ENCODE results near the gene ENTPD7. TPM values are rescaled to one million over a fixed set of nuclear protein-coding genes. Genes with fewer than 3 reads are reported as not detected.

ENTPD7 gene
- total and polyA plus RNA-seq, 2 donors (not counting 1 experiment from before 2014, with no cell fraction given), result 0.75 to 6.2 TPM

GRCh38 chr10:99659868-99660366 lies 608 bp downstream of the ENTPD7 start:
- H2AFZ ChIP-seq (ENCODE audit: insufficient read depth, low read depth, low read length, poor library complexity, severe bottlenecking), result peak overlapping the region; percentile 97
- H3K4me3 ChIP-seq (ENCODE audit: control extremely low read depth in 1 of 5, extremely low read depth in 1 of 5, insufficient read depth in 1 of 5, low read depth in 2 of 5, low read length in 4 of 5), result peak overlapping the region; percentile 50 to 89 (median 82)
- peak overlapping the region; percentile 98 for H3K4me2 ChIP-seq (replicated peaks; ENCODE audit: low read depth, low read length, poor library complexity, severe bottlenecking)
- H3K9me3 ChIP-seq (ENCODE audit: control extremely low read depth in 1 of 3, control insufficient read depth in 2 of 3, insufficient read depth in 1 of 3, low read length in 2 of 3), result no peaks in the 10 kb centered on the region
- no peaks in the 10 kb centered on the region for H4K20me1 ChIP-seq (ENCODE audit: control insufficient read depth, insufficient read depth, low read length, poor library complexity, severe bottlenecking)
- 24% methylated on average over 8 of the region's 10 CpGs for WGBS (ENCODE audit: insufficient coverage)
- peaks cover 19% of the 10 kb centered on the region for H3K4me1 Mint-ChIP-seq
- peaks cover 0 to 2% of the 10 kb centered on the region in 2 experiments for H3K36me3 ChIP-seq (replicated peaks in 1 of 2; ENCODE audit: control extremely low read depth in 1 of 2, control insufficient read depth in 1 of 2, extremely low read depth in 1 of 2, insufficient read depth in 2 of 2, low read length in 1 of 2)
- no peaks in the 10 kb centered on the region for H3K9me3 Mint-ChIP-seq (ENCODE audit: insufficient read depth)
- peaks cover 9% of the 10 kb centered on the region for H3K27me3 Mint-ChIP-seq
- H3K4me3 Mint-ChIP-seq, result peak overlapping the region; percentile 84
- ATAC-seq (ENCODE audit: low read depth) (no peak), DNase-seq (no peak)
- H3K4me1 ChIP-seq (ENCODE audit: control insufficient read depth in 2 of 2, insufficient read depth in 2 of 2, low read length in 2 of 2), result peaks cover 7 to 16% of the 10 kb centered on the region in 2 donors
- no peak overlapping the region for H3K27ac Mint-ChIP-seq
- TF ChIP-seq CTCF (IDR thresholded peaks at IDR 0.05) (no peak), EZH2 (IDR thresholded peaks at IDR 0.05; ENCODE audit: borderline replicate concordance, insufficient read depth, low read depth, low read length, poor library complexity, severe bottlenecking) (no peak)
- peak overlapping the region in 1 of 2 donors; percentile 64 for H3K27ac ChIP-seq (ENCODE audit: low read length in 2 of 2)
- CTCF ChIA-PET, result interaction anchor here (1.1 to 3.7 kb wide), 5 partner anchors 35 to 224 kb away, joined by 3 to 10 read pairs (median 5); partner anchors contain the start of genes COX15 and CUTC
- H3K79me2 ChIP-seq (ENCODE audit: control insufficient read depth, insufficient read depth, low read length), result no peaks in the 10 kb centered on the region
- POLR2A ChIA-PET, result interaction anchor here (1.3 to 1.4 kb wide), 2 partner anchors 39 to 41 kb away, joined by 4 to 12 read pairs; partner anchors contain the start of gene SLC25A28
- H3K27me3 ChIP-seq (replicated peaks in 1 of 4; ENCODE audit: control extremely low read depth in 1 of 4, control insufficient read depth in 3 of 4, insufficient read depth in 4 of 4, low read length in 3 of 4), result peaks cover 0 to 4% (median 0%) of the 10 kb centered on the region in 4 experiments
- H3K9ac ChIP-seq (ENCODE audit: low read length), result peak overlapping the region; percentile 81
- intact Hi-C loops (cut with micrococcal nuclease), result loop anchor here (1.0 kb wide), 3 partner anchors 40 to 230 kb away; partner anchors contain the start of genes COX15, CUTC, GOT1 and SLC25A28

- Mint-ChIP-seq H3K27me3 (peaks cover 6% of the 10 kb centered on the region), H3K4me1 (peaks cover 19% of the 10 kb centered on the region), H3K4me3 (no peak overlapping the region), H3K27ac (no peak overlapping the region), H3K9me3 (ENCODE audit: insufficient read depth) (no peaks in the 10 kb centered on the region)
- H3K27me3 ChIP-seq (replicated peaks in 1 of 4; ENCODE audit: control extremely low read depth in 1 of 4, control insufficient read depth in 3 of 4, insufficient read depth in 4 of 4, low read length in 3 of 4), result peaks cover 0 to 4% (median 0%) of the 10 kb centered on the region in 4 experiments
- H4K20me1 ChIP-seq (ENCODE audit: control insufficient read depth, insufficient read depth, low read length, poor library complexity, severe bottlenecking), result no peaks in the 10 kb centered on the region
- WGBS (ENCODE audit: insufficient coverage), result 93% methylated on average over 1 of the region's 6 CpGs
- no peak for ATAC-seq (ENCODE audit: low read depth)
- TF ChIP-seq EZH2 (IDR thresholded peaks at IDR 0.05; ENCODE audit: borderline replicate concordance, insufficient read depth, low read depth, low read length, poor library complexity, severe bottlenecking) (no peak), CTCF (IDR thresholded peaks at IDR 0.05) (no peak)
- H3K36me3 ChIP-seq (replicated peaks in 1 of 2; ENCODE audit: control extremely low read depth in 1 of 2, control insufficient read depth in 1 of 2, extremely low read depth in 1 of 2, insufficient read depth in 2 of 2, low read length in 1 of 2), result peaks cover 0 to 2% of the 10 kb centered on the region in 2 experiments
- no peak for DNase-seq
- ChIA-PET CTCF (interaction anchor here (0.6 to 3.7 kb wide), 3 partner anchors 48 to 225 kb away, joined by 3 to 10 read pairs (median 9); no protein-coding TSS in a partner anchor), POLR2A (no interaction called here)
- no peak overlapping the region for H3K4me3 ChIP-seq (ENCODE audit: control extremely low read depth in 1 of 5, extremely low read depth in 1 of 5, insufficient read depth in 1 of 5, low read depth in 2 of 5, low read length in 4 of 5)
- no peak overlapping the region for H3K9ac ChIP-seq (ENCODE audit: low read length)
- no peak overlapping the region for H3K27ac ChIP-seq (ENCODE audit: low read length in 2 of 2)
- H2AFZ ChIP-seq (ENCODE audit: insufficient read depth, low read depth, low read length, poor library complexity, severe bottlenecking), result no peak overlapping the region
- H3K4me1 ChIP-seq (ENCODE audit: control insufficient read depth in 2 of 2, insufficient read depth in 2 of 2, low read length in 2 of 2), result peaks cover 7 to 16% of the 10 kb centered on the region in 2 donors
- H3K79me2 ChIP-seq (ENCODE audit: control insufficient read depth, insufficient read depth, low read length), result no peaks in the 10 kb centered on the region
- intact Hi-C loops (cut with micrococcal nuclease), result no loop called here
- no peak overlapping the region for H3K4me2 ChIP-seq (replicated peaks; ENCODE audit: low read depth, low read length, poor library complexity, severe bottlenecking)
- H3K9me3 ChIP-seq (ENCODE audit: control extremely low read depth in 1 of 3, control insufficient read depth in 2 of 3, insufficient read depth in 1 of 3, low read length in 2 of 3), result no peaks in the 10 kb centered on the region
These were observed 1.5 kb downstream of the ENTPD7 start for GRCh38 chr10:99660662-99661376.

Measured in B cell (primary cell).